Esophagus (tissue), 2 donors: ENCODE measurements around the gene MYO18B. TPM values are rescaled to one million over a fixed set of nuclear protein-coding genes. Genes with fewer than 3 reads are reported as not detected.

Experiments used
- H3K27ac ChIP-seq, 2 donors: one replicate each; pipeline ENCODE4 v1.5.1; 2013; ENCODE audit warnings: low read depth in 2 of 2, mild to moderate bottlenecking in 2 of 2, inconsistent platforms in 1 of 2, low read length in 1 of 2, moderate library complexity in 1 of 2
- H3K27me3 ChIP-seq, 2 donors: one replicate each; pipeline ENCODE4 v1.6.1; 2013; ENCODE audit warnings: low read length in 2 of 2, control low read depth in 1 of 2, mild to moderate bottlenecking in 1 of 2; ENCODE audit not compliant: insufficient read depth in 2 of 2, control insufficient read depth in 1 of 2
- H3K36me3 ChIP-seq, 2 donors: one replicate each; pipeline ENCODE4 v1.6.1; 2013; ENCODE audit warnings: low read length in 1 of 2; ENCODE audit not compliant: control insufficient read depth in 2 of 2, insufficient read depth in 2 of 2
- H3K4me1 ChIP-seq, 2 donors: one replicate each; pipeline ENCODE4 v1.6.1; 2013; ENCODE audit warnings: low read length in 1 of 2; ENCODE audit not compliant: control insufficient read depth in 2 of 2, insufficient read depth in 2 of 2
- H3K4me3 ChIP-seq, 2 donors: one replicate each; pipeline ENCODE4 v1.5.1; 2013; ENCODE audit warnings: low read length in 2 of 2, mild to moderate bottlenecking in 2 of 2, low read depth in 1 of 2, moderate library complexity in 1 of 2
- H3K9me3 ChIP-seq, 2 donors: one replicate each; pipeline ENCODE4 v1.6.1; 2013; ENCODE audit warnings: mild to moderate bottlenecking in 2 of 2, low read depth in 1 of 2, low read length in 1 of 2, moderate library complexity in 1 of 2; ENCODE audit not compliant: control insufficient read depth in 2 of 2, insufficient read depth in 1 of 2
- WGBS, 2 donors: extraction: QIAGEN DNeasy Blood & Tissue Kit; methylation state at CpG; one replicate each; pipeline ENCODE4 v1.1.7; 2013; 5-methylcytosine and 5-hydroxymethylcytosine counted together
- polyA plus RNA-seq, 2 donors: library from polyadenylated mRNA; stranded (reverse); fragments of 200-250 nt; gene quantifications; one replicate each; pipeline ENCODE4 v1.2.3, GENCODE V29; 2013
- donor health status: healthy with polysubstance abuse.
- donor health status: Bipolar disorder and iron deficiency.

The MYO18B gene
- polyA plus RNA-seq, 2 donors, result 0.29 to 0.31 TPM

DNA sequence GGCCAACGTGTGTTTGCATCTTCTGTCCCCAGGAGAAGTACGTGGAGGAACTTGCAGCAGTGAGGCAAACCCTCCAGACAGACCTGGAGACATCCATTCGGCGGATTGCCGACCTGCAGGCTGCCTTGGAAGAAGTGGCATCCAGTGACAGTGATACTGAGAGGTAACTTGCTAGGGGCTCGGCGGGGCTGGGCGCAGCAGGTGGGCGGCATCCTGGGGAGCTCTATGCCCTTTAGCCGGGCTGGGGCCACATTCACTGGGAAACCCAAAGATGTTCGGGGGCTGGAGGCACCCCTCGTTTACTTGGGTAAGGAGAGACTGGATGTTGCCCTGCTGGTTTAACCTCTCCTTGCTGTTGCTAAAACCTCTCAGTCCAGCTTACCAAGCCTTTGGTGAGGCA is 250.3 kb downstream of the MYO18B start:
- H3K4me3 ChIP-seq, result no peak overlapping the region
- 77 to 81% methylated on average over 12 of the region's 12 CpGs for WGBS, 2 donors
- H3K4me1 ChIP-seq, result no peaks in the 10 kb centered on the region
- H3K9me3 ChIP-seq, result no peaks in the 10 kb centered on the region
- H3K27me3 ChIP-seq, result no peaks in the 10 kb centered on the region
- no peaks in the 10 kb centered on the region for H3K36me3 ChIP-seq
- no peak overlapping the region for H3K27ac ChIP-seq

DNA sequence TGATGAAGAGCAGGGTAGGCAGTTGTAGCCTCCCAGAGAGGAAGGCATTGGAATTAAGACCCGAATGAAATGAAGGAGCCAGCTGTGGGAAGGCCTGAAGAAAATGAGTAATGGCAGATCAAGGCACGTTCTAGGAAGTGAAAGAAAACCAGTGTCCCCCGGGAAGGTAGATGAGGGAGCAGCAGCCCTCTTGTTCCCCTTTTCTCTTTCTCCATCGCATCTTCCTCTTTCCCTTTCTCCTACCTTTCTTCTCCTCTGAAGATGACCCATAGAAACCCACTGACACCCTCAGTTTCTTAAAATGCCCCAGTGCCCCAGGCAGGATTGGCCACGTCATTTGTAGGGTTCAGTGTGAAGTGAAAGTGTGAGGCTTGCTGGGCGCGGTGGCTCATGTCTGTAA is 254.7 kb downstream of the MYO18B start:
- WGBS, 2 donors, result 78 to 84% methylated on average over 7 of the region's 7 CpGs
- no peaks in the 10 kb centered on the region for H3K9me3 ChIP-seq
- H3K36me3 ChIP-seq, result no peaks in the 10 kb centered on the region
- H3K27me3 ChIP-seq, result no peaks in the 10 kb centered on the region
- no peaks in the 10 kb centered on the region for H3K4me1 ChIP-seq
- no peak overlapping the region for H3K4me3 ChIP-seq
- no peak overlapping the region for H3K27ac ChIP-seq

DNA sequence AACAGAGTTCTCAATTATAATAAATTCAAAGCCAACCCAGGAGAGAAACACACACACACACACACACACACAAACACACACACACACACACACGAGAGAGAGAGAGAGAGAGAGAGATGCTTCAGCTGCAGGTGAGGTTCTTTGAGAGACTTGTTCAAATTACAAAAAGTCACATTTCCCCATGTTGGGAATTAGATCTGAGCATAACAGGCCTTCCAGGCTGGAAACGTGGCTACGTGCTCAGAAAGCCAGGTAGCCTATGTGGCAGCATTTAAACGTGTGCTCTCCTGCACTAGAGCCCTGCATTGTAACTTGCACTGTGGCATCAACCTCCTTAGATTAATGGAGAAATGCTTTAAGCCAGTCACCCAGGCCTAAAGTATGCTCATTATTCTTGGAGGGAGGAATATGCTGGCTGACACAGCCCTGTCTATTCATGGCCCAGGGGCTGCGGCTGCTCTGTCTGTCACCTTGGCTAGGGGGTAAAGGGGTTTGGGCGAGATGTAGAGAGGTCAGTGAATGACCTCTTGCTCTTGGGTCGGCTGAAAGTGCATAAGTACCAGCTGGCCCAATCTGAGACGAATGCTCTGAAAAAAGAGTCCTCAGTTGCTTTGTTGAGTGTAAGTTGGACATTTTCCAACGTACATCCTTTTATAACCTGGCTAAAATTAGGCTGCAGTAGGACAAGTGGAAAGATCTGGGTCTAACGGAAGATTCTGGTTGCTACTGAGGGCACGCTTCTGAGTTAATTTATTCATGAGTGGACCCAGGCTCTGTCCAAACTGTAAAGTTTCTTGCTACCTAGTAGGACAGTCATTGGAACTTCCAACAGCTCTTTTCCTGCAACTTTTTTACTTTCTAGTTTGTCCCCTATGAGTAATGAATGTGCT is 256.1 kb downstream of the MYO18B start:
- WGBS, 2 donors, result 57 to 58% methylated on average over 11 of the region's 11 CpGs
- no peaks in the 10 kb centered on the region for H3K36me3 ChIP-seq
- H3K4me3 ChIP-seq, result no peak overlapping the region
- H3K9me3 ChIP-seq, result no peaks in the 10 kb centered on the region
- H3K27me3 ChIP-seq, result no peaks in the 10 kb centered on the region
- H3K27ac ChIP-seq, result no peak overlapping the region
- no peaks in the 10 kb centered on the region for H3K4me1 ChIP-seq

DNA sequence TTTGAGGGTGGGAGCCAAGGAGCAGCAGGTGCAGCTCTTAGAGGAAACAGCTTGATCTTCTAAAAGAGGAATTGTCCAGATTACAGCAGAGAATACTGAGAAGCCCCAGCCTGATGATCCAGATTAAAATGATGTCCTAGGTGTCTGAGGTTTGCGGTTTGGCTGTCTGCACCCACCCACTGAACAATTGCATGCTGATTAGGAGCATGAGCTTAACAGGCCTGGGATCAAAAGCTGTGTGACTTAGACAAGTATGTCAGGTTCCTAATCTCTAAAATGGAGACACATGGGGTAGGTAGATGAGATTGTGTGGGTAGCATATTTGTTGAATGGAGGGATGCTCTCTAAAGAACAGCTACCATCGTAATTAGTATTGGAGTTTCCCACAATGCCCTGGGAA is 260.5 kb downstream of the MYO18B start:
- Histone ChIP-seq H3K36me3 (no peaks in the 10 kb centered on the region), H3K4me3 (no peak overlapping the region), H3K4me1 (no peaks in the 10 kb centered on the region), H3K27ac (no peak overlapping the region), H3K27me3 (no peaks in the 10 kb centered on the region), H3K9me3 (no peaks in the 10 kb centered on the region)
- 52 to 66% methylated on average over 2 of the region's 2 CpGs for WGBS, 2 donors

DNA sequence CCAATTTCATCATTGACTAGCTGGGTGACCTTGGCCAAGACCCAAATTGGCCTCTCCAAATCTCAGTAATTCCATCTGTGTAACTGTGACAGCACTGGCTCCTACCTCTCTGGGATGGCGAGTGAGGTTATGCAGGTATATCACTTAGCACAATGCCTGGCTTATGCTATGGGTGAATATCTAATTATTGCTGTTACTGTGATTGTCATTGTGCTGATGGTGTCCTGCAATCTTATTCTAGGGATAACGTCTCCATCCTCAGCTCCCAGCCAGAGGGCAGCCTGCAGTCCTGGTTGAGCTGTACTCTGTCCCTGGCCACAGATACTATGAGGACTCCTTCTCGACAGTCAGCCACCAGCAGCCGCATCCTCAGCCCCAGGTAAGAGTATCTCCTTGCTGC is 262.5 kb downstream of the MYO18B start:
- Histone ChIP-seq H3K27me3 (no peaks in the 10 kb centered on the region), H3K36me3 (no peaks in the 10 kb centered on the region), H3K4me1 (no peaks in the 10 kb centered on the region), H3K4me3 (no peak overlapping the region), H3K9me3 (no peaks in the 10 kb centered on the region), H3K27ac (no peak overlapping the region)
- 85 to 90% methylated on average over 4 of the region's 4 CpGs for WGBS, 2 donors

DNA sequence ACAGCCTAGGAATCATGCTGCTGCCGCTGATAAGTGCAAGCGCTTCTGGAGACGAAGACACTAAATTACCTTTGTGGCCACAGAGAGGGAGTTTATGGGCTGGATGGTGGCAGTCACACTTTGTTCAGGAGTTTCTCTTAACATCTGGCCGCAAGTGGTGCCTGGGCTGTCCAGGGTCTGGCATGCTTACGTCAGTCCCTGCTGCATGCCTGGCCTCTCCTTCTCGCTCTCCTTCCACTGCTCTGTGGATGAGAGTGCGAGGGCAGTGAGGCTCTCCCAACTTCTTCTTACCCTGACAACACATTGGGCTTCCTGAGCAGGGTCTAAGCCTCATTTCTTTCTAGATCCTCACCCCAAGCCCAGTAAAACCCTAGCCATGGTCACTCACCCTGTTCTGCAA is 266.6 kb downstream of the MYO18B start:
- no peak overlapping the region for H3K27ac ChIP-seq
- H3K4me3 ChIP-seq, result no peak overlapping the region
- no peaks in the 10 kb centered on the region for H3K9me3 ChIP-seq
- no peaks in the 10 kb centered on the region for H3K4me1 ChIP-seq
- WGBS, 2 donors, result 62 to 73% methylated on average over 7 of the region's 7 CpGs
- H3K36me3 ChIP-seq, result no peaks in the 10 kb centered on the region
- no peaks in the 10 kb centered on the region for H3K27me3 ChIP-seq

DNA sequence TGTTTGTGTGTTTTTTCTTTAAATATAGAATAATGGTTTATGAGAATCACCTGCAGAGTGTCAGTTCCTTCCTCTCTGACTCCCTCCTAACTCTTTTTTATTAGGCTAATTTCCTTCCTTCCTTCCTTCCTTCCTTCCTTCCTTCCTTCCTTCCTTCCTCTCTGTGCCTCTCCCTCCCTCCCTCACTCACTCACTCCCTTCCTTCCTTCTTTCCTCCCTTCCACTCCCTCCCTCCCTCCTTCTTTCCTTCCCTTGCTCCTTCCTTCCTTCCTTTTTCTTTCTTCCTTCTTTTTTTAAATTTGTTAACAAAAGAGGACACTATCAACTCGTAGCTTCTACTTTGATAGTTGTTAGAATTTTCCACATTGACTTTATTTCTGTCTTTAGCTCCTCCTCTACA is 274.9 kb downstream of the MYO18B start:
- H3K9me3 ChIP-seq, result no peaks in the 10 kb centered on the region
- H3K4me1 ChIP-seq, result no peaks in the 10 kb centered on the region
- H3K27me3 ChIP-seq, result no peaks in the 10 kb centered on the region
- no peak overlapping the region for H3K27ac ChIP-seq
- H3K36me3 ChIP-seq, result no peaks in the 10 kb centered on the region
- 48 to 52% methylated on average over 1 of the region's 1 CpG for WGBS, 2 donors
- H3K4me3 ChIP-seq, result no peak overlapping the region

DNA sequence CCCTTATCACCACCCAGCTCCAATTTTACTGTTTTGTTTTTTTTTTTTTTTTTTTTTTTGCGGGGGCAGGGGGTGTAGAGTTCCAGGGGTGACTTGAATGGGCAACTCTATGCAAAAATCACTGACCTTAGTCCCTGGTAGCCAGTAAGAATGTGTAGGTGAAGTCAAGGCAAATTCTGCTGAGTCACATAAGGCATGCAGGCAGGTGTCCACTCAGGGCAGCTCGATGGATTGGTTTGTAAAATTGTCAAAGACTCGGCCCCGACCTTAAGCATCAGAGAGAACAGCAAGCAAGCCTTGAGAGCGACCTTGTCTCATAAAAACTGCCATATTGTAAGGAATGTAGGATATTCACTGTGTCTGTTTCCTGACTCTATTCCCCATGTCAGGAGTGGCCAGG is 275.9 kb downstream of the MYO18B start:
- H3K36me3 ChIP-seq, result no peaks in the 10 kb centered on the region
- no peak overlapping the region for H3K27ac ChIP-seq
- H3K9me3 ChIP-seq, result no peaks in the 10 kb centered on the region
- no peaks in the 10 kb centered on the region for H3K4me1 ChIP-seq
- H3K27me3 ChIP-seq, result no peaks in the 10 kb centered on the region
- no peak overlapping the region for H3K4me3 ChIP-seq
- WGBS, 2 donors, result 50 to 62% methylated on average over 5 of the region's 5 CpGs

DNA sequence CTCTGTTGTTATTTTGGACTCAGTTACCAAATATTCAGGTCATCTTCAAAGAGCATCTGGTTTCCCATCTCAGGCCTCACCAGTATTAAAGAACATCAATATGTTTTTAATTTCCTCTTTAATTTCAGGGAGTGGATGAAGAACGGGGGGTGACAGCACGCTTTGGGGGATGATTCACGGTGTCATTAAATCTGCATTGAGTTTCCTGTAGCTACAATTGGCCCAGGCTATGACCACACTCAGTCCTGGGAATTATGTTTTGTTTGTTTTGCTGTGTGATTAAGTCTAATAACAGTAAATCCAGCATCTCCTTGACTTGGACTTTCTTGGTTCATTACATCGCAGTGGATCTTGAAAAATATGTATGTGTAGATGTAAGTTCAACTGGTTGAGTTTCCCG is 277.6 kb downstream of the MYO18B start:
- no peaks in the 10 kb centered on the region for H3K27me3 ChIP-seq
- no peaks in the 10 kb centered on the region for H3K9me3 ChIP-seq
- no peak overlapping the region for H3K4me3 ChIP-seq
- no peaks in the 10 kb centered on the region for H3K36me3 ChIP-seq
- WGBS, 2 donors, result 62 to 70% methylated on average over 5 of the region's 5 CpGs
- no peak overlapping the region for H3K27ac ChIP-seq
- no peaks in the 10 kb centered on the region for H3K4me1 ChIP-seq

DNA sequence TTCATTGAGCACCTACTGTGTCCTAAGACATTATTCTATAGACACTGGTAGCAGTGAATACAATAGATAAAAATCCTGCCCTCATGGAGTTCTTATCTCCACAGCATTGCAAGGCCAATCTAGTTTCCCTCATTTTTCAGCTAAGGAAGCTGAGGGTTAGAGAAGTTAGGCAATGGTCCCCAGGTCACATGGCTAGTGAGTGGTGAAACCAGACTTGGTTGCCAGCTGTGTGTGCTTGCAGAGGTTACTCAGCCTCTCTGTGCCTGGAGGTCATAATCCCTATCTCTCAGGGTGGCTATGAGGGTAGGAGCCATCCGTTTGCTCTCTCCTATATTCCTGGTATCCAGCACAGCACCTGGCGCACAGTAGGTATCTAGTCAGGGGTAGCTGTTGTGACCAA is 279.5 kb downstream of the MYO18B start:
- Histone ChIP-seq H3K4me1 (no peaks in the 10 kb centered on the region), H3K27ac (no peak overlapping the region), H3K36me3 (no peaks in the 10 kb centered on the region), H3K9me3 (no peaks in the 10 kb centered on the region), H3K27me3 (no peaks in the 10 kb centered on the region), H3K4me3 (no peak overlapping the region)
- 80 to 90% methylated on average over 2 of the region's 2 CpGs for WGBS, 2 donors
